ENCODE measurements around the gene ABHD1. TPM values are rescaled to one million over a fixed set of nuclear protein-coding genes. Genes with fewer than 3 reads are reported as not detected.
A peak's percentile ranks its signal among the peaks of the same experiment; 100 is the strongest.

ABHD1 gene
- total RNA-seq, 4 donors from 2014 or later = 0.50 to 1.1 (median 0.65) TPM; not detected in 1

- no peak for TF ChIP-seq CTCF (IDR thresholded peaks at IDR 0.05)
- DNase-seq (ENCODE audit: low spot score) (no peak), ATAC-seq (ENCODE audit: low FRiP score) (no peak)
Measured at GRCh38 chr2:27094353-27094984, 29.1 kb upstream of the ABHD1 start.

GRCh38 chr2:27095427-27095744 is 28.2 kb upstream of the ABHD1 start:
- no peak for TF ChIP-seq CTCF (IDR thresholded peaks at IDR 0.05)
- DNase-seq (ENCODE audit: low spot score) (no peak), ATAC-seq (ENCODE audit: low FRiP score) (no peak)

- no peak for TF ChIP-seq CTCF (IDR thresholded peaks at IDR 0.05)
- DNase-seq (ENCODE audit: low spot score) = no peak
Measured at GRCh38 chr2:27095745-27096651, 27.6 kb upstream of the ABHD1 start.

GRCh38 chr2:27096748-27097297 is 26.8 kb upstream of the ABHD1 start:
- no peak for DNase-seq (ENCODE audit: low spot score)
- no peak for TF ChIP-seq CTCF (IDR thresholded peaks at IDR 0.05)
- ATAC-seq (ENCODE audit: low FRiP score) = no peak

More at GRCh38 chr2:27095745-27096651, 27.6 kb upstream of the ABHD1 start:
- ATAC-seq (ENCODE audit: low FRiP score) = peak; percentile 70

- ATAC-seq (ENCODE audit: low FRiP score) (no peak), DNase-seq (ENCODE audit: low spot score) (no peak)
- no peak for TF ChIP-seq CTCF (IDR thresholded peaks at IDR 0.05)
Measured at GRCh38 chr2:27097341-27097740, 26.3 kb upstream of the ABHD1 start.

GRCh38 chr2:27099334-27099955 is 24.2 kb upstream of the ABHD1 start:
- no peak for TF ChIP-seq CTCF (IDR thresholded peaks at IDR 0.05)
- ATAC-seq (ENCODE audit: low FRiP score) (no peak), DNase-seq (ENCODE audit: low spot score) (no peak)

Data from omental fat pad (tissue), 4 donors.